Measurements from ENCODE around the gene MADD. TPM values are rescaled to one million over a fixed set of nuclear protein-coding genes. Genes with fewer than 3 reads are reported as not detected.
"Not testable (repeated sequence)": the region's sequence is repeated elsewhere in the genome, so short reads cannot be mapped to it uniquely, and the experiment has no call there.

MADD gene
- total RNA-seq, 3 donors from 2014 or later (not counting 1 experiment from before 2014, with no cell fraction given), result 333 to 383 (median 335) TPM

GRCh38 chr11:47333526-47333845 lies 63.6 kb downstream of the MADD start:
- intact Hi-C loops (cut with micrococcal nuclease), result no loop called here
- Mint-ChIP-seq H3K36me3 (no peaks in the 10 kb centered on the region), H3K4me3 (no peak overlapping the region), H3K27me3 (ENCODE audit: low read depth in 2 of 2) (no peaks in the 10 kb centered on the region), H3K4me1 (peaks cover 0 to 3% of the 10 kb centered on the region in 2 donors), H3K9me3 (no peaks in the 10 kb centered on the region), H3K27ac (no peak overlapping the region)
- TF ChIP-seq CTCF (IDR thresholded peaks at IDR 0.05), result no peak
- H3K27me3 ChIP-seq (ENCODE audit: control insufficient read depth, insufficient read depth, low read length), result no peaks in the 10 kb centered on the region
- 93% methylated on average over 13 of the region's 14 CpGs for WGBS (ENCODE audit: insufficient coverage)
- ATAC-seq (no peak), DNase-seq (no peak)
- H3K9me3 ChIP-seq (ENCODE audit: control insufficient read depth, insufficient read depth, low read length), result no peaks in the 10 kb centered on the region
- peaks cover 18% of the 10 kb centered on the region for H3K36me3 ChIP-seq (ENCODE audit: control insufficient read depth, insufficient read depth, low read length)
- H3K27ac ChIP-seq (ENCODE audit: low read length), result no peak overlapping the region
- H3K4me1 ChIP-seq (ENCODE audit: control insufficient read depth, insufficient read depth, low read length), result peaks cover 4% of the 10 kb centered on the region
- H3K4me3 ChIP-seq (ENCODE audit: low read length), result no peak overlapping the region

GRCh38 chr11:47333886-47334443 lies 64.0 kb downstream of the MADD start:
- no peaks in the 10 kb centered on the region for H3K9me3 ChIP-seq (ENCODE audit: control insufficient read depth, insufficient read depth, low read length)
- no peak overlapping the region for H3K4me3 ChIP-seq (ENCODE audit: low read length)
- H3K36me3 ChIP-seq (ENCODE audit: control insufficient read depth, insufficient read depth, low read length), result peaks cover 13% of the 10 kb centered on the region
- no peak for TF ChIP-seq CTCF (IDR thresholded peaks at IDR 0.05)
- 90% methylated on average over 8 of the region's 8 CpGs for WGBS (ENCODE audit: insufficient coverage)
- intact Hi-C loops (cut with micrococcal nuclease), result no loop called here
- Mint-ChIP-seq H3K9me3 (no peaks in the 10 kb centered on the region), H3K4me1 (peaks cover 0 to 3% of the 10 kb centered on the region in 2 donors), H3K27me3 (ENCODE audit: low read depth in 2 of 2) (no peaks in the 10 kb centered on the region), H3K27ac (no peak overlapping the region), H3K4me3 (no peak overlapping the region), H3K36me3 (no peaks in the 10 kb centered on the region)
- H3K27ac ChIP-seq (ENCODE audit: low read length), result no peak overlapping the region
- H3K4me1 ChIP-seq (ENCODE audit: control insufficient read depth, insufficient read depth, low read length), result no peaks in the 10 kb centered on the region
- no peaks in the 10 kb centered on the region for H3K27me3 ChIP-seq (ENCODE audit: control insufficient read depth, insufficient read depth, low read length)
- ATAC-seq, result no peak
- no peak for DNase-seq

- H3K27ac ChIP-seq (ENCODE audit: low read length); intact Hi-C loops (cut with micrococcal nuclease); H3K27ac Mint-ChIP-seq; H3K36me3 ChIP-seq (ENCODE audit: control insufficient read depth, insufficient read depth, low read length); H3K9me3 ChIP-seq (ENCODE audit: control insufficient read depth, insufficient read depth, low read length); H3K27me3 Mint-ChIP-seq (ENCODE audit: low read depth in 2 of 2); H3K27me3 ChIP-seq (ENCODE audit: control insufficient read depth, insufficient read depth, low read length); H3K4me1 Mint-ChIP-seq; ATAC-seq; H3K4me3 Mint-ChIP-seq; DNase-seq; H3K36me3 Mint-ChIP-seq; H3K4me1 ChIP-seq (ENCODE audit: control insufficient read depth, insufficient read depth, low read length); H3K4me3 ChIP-seq (ENCODE audit: low read length); H3K9me3 Mint-ChIP-seq: not testable (repeated sequence)
- 94% methylated on average over 16 of the region's 16 CpGs for WGBS (ENCODE audit: insufficient coverage)
Observed at GRCh38 chr11:47334699-47335411, 64.9 kb downstream of the MADD start.

- 81% methylated on average over 9 of the region's 9 CpGs for WGBS (ENCODE audit: insufficient coverage)
- no peak for DNase-seq
- H3K36me3 ChIP-seq (ENCODE audit: control insufficient read depth, insufficient read depth, low read length), result no peaks in the 10 kb centered on the region
Observed at GRCh38 chr11:47335733-47336132, 65.8 kb downstream of the MADD start.

More at GRCh38 chr11:47335733-47336132, 65.8 kb downstream of the MADD start:
- H3K9me3 ChIP-seq (ENCODE audit: control insufficient read depth, insufficient read depth, low read length), result no peaks in the 10 kb centered on the region
- no peak overlapping the region for H3K27ac ChIP-seq (ENCODE audit: low read length)
- no peak for ATAC-seq
- H3K4me3 ChIP-seq (ENCODE audit: low read length), result no peak overlapping the region
- H3K4me1 ChIP-seq (ENCODE audit: control insufficient read depth, insufficient read depth, low read length), result no peaks in the 10 kb centered on the region
- H3K27me3 Mint-ChIP-seq (ENCODE audit: low read depth in 2 of 2), result no peaks in the 10 kb centered on the region
- no peak overlapping the region for H3K27ac Mint-ChIP-seq
- H3K4me3 Mint-ChIP-seq, result no peak overlapping the region
- H3K36me3 Mint-ChIP-seq, result no peaks in the 10 kb centered on the region
- TF ChIP-seq CTCF (IDR thresholded peaks at IDR 0.05), result no peak
- H3K27me3 ChIP-seq (ENCODE audit: control insufficient read depth, insufficient read depth, low read length), result no peaks in the 10 kb centered on the region
- intact Hi-C loops (cut with micrococcal nuclease), result no loop called here
- no peaks in the 10 kb centered on the region for H3K9me3 Mint-ChIP-seq
- H3K4me1 Mint-ChIP-seq, result no peaks in the 10 kb centered on the region
